CD4-positive, alpha-beta T cell treated with Interleukin-1 beta for 1 hour (primary cell): Measurements from ENCODE around the gene TAF11L7.
"Not testable (repeated sequence)": the region's sequence is repeated elsewhere in the genome, so short reads cannot be mapped to it uniquely, and the experiment has no call there.

Experiments
- DNase-seq, 2 donors: peaks; one replicate each; pipeline ENCODE4 v3.0.0-alpha.2; 2020 to 2022

The TAF11L7 gene

DNA sequence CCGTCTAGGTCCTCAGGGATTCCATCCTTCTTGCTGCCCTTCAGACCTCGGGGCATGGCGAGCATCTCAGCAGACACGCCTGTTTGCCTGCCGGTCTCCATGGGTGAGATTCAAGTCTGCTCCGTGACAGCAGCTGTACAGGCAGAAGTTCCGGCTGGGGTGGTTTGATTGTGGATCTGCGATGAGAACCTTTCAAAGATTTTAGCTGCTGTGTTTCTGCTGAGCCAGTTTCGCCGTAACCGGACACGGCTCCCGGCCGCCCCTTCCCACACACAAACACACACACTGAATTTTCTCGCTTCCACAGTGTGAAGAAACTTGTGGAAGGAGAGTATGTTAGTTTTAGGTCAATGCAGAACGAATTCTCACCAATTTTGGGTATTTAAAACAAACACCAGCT lies at the start of gene TAF11L7:
Gene TAF11L7 (minus strand): TSS at position 101 of the 400 bp plus-strand sequence.
- not testable (repeated sequence) for DNase-seq

DNA sequence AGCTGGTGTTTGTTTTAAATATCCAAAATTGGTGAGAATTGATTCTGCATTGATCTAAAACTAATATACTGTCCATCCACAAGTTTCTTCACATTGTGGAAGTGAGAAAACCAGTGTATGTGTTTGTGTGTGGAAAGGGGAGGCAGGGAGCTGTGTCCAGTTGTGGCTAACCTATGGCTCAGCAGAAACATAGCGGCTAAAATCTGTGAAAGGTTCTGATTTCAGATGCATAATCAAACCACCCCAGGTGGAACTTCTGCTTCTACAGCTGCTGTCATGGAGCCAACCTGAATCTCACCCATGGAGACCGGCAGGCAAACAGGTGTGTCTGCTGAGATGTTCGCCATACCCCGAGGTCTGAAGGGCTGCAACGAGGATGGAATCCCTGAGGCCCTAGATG lies 48.6 kb upstream of the TAF11L7 start, which contains the start of gene TAF11L14:
Gene TAF11L14 (plus strand): TSS at position 301 of the 400 bp plus-strand sequence.
- no peak for DNase-seq

DNA sequence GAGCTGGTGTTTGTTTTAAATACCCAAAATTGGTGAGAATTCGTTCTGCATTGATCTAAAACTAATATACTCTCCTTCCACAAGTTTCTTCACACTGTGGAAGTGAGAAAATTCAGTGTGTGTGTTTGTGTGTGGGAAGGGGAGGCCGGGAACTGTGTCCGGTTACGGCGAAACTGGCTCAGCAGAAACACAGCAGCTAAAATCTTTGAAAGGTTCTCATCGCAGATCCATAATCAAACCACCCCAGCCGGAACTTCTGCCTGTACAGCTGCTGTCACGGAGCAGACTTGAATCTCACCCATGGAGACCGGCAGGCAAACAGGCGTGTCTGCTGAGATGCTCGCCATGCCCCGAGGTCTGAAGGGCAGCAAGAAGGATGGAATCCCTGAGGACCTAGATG lies 46.2 kb upstream of the TAF11L7 start, which contains the start of gene TAF11L13:
Gene TAF11L13 (plus strand): TSS at position 301 of the 400 bp plus-strand sequence.
- DNase-seq, result not testable (repeated sequence)

DNA sequence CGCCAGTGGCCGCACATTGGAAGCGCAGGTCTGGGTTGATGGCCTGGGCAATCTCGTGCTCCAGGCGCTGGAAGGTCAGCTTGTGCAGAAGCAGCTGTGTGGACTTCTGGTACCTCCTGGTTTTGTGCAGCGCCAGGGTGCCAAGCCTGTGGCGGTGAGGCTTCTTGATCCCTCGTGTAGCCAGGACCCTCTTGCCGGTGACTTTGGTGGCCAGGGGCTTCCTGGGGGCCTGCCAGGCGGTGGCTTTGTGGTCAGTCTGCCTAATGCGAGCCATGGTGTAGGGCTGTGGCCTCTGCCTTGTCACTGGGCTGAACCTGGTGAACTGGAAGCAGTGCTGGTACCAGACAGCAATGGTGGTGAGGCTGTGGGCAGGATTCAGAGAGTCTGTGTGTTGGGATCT lies 40.1 kb upstream of the TAF11L7 start:
- DNase-seq, result no peak

DNA sequence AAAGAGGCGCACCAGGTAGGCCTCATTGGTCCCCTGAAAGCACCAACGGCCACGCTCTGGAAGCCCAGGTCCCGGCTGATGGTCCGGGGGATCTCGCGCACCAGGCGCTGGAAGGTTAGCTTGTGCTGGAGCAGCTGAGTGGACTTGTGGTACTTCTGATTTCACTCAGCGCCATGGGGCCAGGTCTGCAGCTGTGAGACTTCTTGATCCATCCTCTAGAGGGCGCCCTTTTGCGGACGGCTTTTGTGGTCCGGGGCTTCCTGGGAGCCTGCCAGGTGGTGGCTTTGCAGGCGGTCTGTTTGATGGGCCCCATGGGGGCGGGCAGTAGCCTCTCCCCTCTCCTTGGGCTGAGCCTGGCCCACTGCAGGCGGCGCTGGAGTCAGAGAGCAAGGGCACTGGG lies 35.1 kb upstream of the TAF11L7 start:
- no peak for DNase-seq

DNA sequence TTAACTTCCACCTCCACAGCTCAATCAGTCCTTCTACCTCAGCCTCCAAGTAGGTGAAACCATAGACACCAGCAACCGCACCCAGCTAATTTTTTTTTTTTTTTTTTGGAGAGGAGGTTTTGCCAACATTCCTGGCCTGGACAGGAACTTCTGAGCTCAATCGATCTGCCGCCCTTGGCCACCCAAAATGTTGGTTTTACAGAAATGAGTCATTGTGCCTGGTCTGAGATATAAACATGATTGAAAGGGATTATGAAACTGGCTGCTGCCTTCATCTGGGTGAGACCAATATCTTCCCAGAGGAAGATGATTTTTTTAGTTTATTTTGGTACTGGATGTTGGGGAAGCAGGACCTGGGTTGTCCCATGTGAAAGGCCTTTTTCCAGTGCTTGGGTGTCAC lies 33.8 kb upstream of the TAF11L7 start:
- DNase-seq, result no peak

DNA sequence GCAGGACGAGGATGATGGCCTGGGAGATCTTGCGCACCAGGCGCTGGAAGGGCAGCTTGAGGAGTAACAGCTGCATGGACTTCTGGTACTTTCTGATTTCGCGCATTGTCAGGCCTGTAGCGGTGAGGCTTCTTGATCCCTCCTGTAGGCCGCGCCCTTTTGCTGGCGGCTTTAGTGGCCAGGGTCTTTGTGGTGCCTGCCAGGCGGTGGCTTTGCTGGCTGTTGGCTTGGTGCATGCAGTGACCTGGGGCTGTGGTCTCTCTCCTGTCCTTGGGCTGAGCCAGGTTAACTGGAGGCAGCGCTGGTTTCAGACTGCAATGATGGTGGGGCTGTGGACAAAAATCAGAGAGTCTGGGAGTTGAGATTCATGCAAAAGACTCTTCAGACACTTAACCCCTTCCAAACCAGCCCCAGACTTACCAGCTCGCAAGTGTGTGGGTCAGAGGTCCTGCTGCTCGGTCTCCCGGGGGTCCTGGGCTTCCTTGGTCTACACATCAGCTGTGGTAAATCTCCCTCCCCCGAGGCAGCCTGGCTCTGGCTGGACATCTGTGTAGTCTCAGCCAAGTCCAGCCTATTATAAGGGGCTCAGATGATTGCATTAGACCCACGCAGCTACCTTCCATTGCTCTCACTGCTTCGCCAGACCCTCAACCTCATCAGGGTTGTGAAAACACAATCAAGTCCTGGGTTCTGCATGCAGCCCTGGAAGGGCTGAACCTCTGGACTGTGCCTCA lies 29.5 kb upstream of the TAF11L7 start:
- DNase-seq, result no peak

DNA sequence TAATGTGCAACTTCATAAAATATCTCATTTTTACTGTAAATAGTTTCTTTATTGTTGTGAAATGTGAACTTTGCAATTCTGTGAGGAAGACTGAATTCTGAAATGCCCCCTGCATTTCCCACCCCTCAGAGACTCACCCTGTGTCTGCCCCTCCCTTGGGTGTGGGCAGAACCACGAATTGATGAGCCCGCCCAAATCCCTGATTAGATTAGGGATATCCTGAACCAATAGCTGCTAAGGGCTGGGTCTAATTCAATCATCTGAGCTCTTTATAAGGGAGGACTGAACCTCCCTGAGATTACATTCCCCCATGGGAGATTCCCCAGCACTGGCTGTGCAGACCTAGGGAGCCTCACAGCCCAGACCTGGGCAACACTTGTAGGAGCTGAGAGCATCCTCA lies 24.5 kb upstream of the TAF11L7 start, which contains the start of gene TAF11L12:
Gene TAF11L12 (plus strand): TSS at position 301 of the 400 bp plus-strand sequence.
- DNase-seq, result not testable (repeated sequence)

DNA sequence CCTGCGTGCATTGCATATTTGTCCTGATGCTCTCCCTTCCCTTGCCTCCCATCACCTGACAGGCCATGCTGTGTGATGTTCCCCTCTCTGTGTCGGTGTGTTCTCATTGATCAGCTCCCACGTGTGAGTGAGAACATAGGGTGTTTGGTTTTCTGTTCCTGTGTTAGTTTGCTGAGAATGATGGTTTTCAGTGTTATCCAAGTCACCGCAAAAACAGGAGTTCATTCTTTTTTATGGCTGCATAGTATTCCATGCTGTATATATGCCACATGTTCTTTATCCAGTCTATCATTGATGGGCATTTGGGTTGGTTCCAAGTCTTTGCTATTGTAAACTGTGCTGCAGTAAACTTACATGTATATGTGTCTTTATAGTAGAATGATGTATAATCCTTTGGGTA lies 21.9 kb upstream of the TAF11L7 start:
- DNase-seq, result not testable (repeated sequence)

DNA sequence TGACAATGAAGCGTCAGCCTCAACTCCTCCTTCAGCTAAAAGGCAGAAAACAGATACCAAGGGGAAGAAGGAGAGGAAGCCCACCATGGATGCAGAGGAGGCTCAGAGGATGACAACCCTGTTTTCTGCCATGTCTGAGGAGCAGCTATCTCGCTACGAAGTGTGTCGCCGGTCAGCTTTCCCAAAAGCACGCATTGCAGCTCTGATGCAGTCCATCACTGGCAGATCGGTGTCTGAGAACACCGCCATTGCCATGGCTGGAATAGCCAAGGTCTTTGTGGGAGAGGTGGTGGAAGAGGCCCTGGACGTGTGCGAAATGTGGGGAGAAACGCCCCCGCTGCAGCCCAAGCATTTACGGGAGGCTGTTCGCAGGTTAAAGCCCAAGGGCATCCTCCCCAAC lies 19.4 kb upstream of the TAF11L7 start:
- no peak for DNase-seq

DNA sequence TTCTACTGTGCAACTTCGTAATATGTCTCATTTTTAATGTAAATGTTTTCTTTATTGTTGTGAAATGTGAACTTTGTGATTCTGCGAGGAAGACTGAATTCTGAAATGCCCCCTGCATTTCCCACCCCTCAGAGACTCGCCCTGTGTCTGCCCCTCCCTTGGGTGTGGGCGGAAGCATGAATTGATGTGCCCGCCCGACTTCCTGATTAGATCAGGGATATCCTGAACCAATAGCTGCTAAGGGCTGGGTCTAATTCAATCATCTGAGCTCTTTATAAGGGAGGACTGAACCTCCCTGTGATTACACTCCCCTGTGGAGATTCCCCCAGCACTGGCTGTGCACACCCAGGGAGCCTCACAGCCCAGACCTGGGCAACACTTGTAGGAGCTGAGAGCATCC lies 18.3 kb upstream of the TAF11L7 start, which contains the start of gene TAF11L11:
Gene TAF11L11 (plus strand): TSS at position 304 of the 400 bp plus-strand sequence.
- DNase-seq, result not testable (repeated sequence)

DNA sequence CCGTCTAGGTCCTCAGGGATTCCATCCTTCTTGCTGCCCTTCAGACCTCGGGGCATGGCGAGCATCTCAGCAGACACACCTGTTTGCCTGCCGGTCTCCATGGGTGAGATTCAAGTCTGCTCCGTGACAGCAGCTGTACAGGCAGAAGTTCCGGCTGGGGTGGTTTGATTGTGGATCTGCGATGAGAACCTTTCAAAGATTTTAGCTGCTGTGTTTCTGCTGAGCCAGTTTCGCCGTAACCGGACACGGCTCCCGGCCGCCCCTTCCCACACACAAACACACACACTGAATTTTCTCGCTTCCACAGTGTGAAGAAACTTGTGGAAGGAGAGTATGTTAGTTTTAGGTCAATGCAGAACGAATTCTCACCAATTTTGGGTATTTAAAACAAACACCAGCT lies 12.2 kb upstream of the TAF11L7 start, which contains the start of gene TAF11L10:
Gene TAF11L10 (minus strand): TSS at position 101 of the 400 bp plus-strand sequence.
- not testable (repeated sequence) for DNase-seq

DNA sequence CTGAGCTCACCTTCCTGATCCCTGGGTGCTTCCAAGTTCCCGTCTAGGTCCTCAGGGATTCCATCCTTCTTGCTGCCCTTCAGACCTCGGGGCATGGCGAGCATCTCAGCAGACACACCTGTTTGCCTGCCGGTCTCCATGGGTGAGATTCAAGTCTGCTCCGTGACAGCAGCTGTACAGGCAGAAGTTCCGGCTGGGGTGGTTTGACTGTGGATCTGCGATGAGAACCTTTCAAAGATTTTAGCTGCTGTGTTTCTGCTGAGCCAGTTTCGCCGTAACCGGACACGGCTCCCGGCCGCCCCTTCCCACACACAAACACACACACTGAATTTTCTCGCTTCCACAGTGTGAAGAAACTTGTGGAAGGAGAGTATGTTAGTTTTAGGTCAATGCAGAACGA lies 8.7 kb upstream of the TAF11L7 start, which contains the start of gene TAF11L9:
Gene TAF11L9 (minus strand): TSS at position 140 of the 400 bp plus-strand sequence.
- DNase-seq, result not testable (repeated sequence)

DNA sequence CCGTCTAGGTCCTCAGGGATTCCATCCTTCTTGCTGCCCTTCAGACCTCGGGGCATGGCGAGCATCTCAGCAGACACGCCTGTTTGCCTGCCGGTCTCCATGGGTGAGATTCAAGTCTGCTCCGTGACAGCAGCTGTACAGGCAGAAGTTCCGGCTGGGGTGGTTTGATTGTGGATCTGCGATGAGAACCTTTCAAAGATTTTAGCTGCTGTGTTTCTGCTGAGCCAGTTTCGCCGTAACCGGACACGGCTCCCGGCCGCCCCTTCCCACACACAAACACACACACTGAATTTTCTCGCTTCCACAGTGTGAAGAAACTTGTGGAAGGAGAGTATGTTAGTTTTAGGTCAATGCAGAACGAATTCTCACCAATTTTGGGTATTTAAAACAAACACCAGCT lies 5.3 kb upstream of the TAF11L7 start, which contains the start of gene TAF11L8:
Gene TAF11L8 (minus strand): TSS at position 101 of the 400 bp plus-strand sequence.
- DNase-seq, result not testable (repeated sequence)
